ENCODE data around the gene MED29.
"Not testable (repeated sequence)": the region's sequence is repeated elsewhere in the genome, so short reads cannot be mapped to it uniquely, and the experiment has no call there.

The MED29 gene

DNA sequence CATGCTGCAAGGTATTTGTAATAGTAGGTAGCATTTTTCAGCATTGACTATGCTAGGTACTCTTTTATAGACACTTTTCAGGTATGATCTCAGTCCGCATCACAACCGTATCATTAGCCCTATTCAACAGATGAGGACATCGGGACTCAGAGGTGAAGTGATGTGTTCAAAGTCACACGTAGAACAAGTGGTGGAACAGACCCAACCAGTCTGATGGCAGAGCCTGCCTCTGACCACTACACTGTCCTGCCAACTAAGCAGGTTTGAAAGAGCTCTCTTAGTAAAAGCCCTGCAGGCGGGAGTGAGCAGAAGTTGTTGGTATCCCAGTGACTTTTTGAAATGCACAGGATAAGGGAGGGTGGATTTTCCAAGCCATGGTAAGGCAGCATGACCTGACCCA is 20.4 kb upstream of the MED29 start:
- DNase-seq (ENCODE audit: low read depth in 3 of 3), result no peak

DNA sequence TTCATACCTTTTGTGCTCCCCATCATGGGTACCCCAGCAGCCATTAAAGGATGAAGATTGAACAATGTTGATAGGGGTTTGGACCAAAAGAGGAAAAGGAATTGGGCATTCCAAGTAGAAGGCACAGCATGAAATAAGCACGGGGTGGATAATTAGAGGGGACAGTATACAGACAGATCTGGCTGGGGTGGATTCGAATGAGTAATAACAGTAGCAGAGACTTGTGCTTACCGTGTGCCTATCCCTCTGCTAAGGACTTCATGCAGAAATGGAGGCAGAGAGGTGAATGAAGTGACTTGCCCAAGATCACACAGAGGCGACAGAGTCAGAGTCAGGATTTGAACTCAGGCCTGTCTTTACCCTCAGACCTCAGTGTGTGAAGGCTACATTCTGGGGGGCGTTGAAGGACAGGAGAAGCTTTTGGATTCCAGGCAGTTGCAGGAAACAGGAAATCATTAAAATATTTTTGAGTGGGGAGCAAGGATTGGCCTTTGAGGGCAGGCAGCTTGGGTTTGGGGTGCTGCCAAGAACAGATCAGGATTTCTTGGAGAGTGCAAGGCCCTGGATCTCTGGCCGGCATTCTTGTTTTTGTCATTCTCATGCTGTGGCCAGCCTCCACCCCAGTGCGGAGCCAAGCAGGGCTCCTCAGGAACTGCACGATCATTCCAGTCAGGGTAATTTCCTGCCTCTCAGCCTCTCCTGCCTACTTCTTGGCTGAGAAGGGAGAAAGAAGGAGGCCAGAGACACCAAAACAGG is 19.0 kb upstream of the MED29 start:
- DNase-seq (ENCODE audit: low read depth in 3 of 3), result no peak

DNA sequence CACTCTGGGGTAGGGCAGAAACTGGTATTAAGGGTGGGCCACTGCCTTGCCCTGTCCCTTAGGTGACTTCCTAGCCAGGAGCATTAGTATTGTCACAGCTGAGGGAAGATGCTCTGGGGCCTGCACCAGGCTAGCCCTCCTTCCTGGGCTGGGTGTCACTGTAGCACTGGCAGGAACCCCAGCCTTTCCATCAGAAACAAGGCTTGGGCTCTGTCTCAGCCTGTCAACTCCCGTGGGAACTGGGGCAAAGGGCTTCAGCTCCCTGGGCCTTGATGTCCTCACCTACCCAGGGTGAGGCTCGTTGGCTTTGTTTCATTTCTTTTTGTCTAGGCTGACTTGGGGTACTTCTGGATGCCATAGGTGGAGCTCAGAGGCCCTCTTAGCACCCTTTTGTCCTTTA is 18.2 kb upstream of the MED29 start:
- no peak for DNase-seq (ENCODE audit: low read depth in 3 of 3)

DNA sequence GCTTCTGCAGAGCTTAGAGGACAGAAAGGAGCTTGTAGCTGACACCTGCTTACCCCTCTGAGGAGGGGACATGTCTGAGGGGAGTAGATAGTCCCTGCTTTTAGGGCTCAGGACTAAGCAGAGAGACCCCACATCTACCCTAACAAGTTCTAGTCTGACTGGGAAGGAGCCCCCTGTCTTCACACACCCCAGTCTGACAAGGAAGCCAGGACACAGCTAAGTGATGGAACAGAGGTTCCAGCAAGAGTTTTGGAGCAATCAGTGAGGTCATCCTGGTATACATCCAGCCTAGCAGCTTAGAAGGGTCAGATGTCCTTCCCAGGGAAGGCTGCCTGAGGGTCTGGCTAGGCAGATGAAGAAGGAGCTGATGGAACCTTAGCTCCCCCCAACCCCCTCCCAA is 15.2 kb upstream of the MED29 start:
- no peak for DNase-seq (ENCODE audit: low read depth in 3 of 3)

DNA sequence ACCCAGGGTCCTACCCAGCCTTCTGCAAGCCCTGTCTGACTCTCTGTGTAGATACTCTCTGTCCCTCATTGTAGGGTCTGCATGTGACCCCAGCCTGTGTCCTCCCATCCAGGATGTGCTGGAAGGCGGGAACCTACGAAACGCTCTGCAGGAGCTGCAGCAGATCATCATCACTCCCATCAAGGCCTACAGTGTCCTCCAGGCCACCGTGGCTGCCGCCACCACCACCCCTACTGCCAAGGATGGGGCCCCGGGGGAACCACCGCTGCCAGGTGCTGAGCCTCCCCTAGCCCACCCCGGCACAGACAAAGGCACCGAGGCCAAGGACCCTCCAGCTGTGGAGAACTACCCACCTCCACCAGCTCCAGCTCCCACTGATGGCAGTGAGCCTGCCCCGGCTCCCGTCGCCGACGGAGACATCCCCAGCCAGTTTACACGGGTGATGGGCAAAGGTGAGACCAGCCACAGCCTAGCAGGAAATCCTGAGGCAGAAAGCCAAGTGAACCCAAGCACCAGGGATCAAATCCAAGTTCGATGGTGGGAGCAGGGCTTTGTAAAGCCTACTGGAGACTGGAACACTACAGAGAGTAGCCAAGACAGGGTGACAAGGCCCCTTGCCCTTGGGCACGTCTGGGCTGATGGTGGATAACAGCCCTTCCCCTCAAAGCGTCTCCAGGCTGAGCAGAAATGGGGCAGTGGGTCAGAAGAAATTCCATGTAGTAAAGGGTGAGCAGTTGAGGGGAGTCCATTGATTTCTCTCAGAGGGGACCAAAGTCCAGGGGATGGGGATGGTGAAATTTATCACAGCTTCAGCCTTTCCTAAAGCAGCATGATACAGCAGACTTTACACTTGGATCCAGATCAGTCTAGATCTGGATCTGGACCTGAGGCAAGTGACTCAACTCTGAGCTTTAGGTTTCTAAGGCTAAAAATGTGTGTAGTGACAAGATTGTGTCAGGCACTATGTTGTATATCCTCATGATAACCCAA is 13.5 kb upstream of the MED29 start:
- no peak for DNase-seq (ENCODE audit: low read depth in 3 of 3)

DNA sequence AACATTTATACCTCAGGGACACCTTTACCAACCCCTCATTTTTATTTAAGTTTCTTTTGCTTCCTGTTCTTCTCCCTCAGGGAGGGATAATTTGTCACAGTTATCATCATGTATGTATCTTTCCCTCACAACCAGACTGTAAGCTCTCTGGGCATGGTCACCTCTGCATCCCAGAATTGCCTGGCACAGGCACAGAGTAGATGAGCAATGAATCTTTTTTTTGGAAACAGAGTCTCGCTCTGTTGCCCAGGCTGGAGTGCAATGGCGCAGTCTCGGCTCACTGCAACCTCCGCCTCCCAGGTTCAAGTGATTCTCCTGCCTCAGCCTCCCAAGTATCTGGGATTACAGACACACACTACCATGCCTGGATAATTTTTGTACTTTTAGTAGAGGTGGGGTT is 11.8 kb upstream of the MED29 start:
- not testable (repeated sequence) for DNase-seq (ENCODE audit: low read depth in 3 of 3)

DNA sequence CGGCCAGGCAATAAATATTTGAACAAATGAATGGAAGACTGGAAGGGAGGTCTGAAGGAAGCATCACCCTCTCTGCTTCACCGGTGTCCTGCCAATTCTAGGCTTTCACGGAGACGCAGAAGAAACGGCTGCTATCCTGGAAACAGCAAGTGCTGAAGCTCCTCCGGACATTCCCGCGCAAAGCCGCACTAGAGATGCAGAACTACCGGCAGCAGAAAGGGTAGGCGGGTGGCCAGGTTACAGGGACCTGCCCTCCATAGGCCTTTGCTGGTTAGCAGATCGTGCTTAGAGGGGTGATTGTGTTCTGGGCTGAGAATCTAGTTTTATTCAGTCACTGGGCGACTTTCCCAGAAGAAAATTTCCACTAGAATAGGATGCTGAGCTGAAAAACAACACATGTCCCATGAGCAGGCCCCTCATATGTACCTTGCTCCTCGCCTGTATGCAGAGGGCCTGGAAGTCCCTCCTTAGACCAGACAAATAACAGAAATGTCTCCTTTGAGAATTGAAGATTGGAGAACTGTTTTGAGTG is 11.2 kb upstream of the MED29 start:
- no peak for DNase-seq (ENCODE audit: low read depth in 3 of 3)

DNA sequence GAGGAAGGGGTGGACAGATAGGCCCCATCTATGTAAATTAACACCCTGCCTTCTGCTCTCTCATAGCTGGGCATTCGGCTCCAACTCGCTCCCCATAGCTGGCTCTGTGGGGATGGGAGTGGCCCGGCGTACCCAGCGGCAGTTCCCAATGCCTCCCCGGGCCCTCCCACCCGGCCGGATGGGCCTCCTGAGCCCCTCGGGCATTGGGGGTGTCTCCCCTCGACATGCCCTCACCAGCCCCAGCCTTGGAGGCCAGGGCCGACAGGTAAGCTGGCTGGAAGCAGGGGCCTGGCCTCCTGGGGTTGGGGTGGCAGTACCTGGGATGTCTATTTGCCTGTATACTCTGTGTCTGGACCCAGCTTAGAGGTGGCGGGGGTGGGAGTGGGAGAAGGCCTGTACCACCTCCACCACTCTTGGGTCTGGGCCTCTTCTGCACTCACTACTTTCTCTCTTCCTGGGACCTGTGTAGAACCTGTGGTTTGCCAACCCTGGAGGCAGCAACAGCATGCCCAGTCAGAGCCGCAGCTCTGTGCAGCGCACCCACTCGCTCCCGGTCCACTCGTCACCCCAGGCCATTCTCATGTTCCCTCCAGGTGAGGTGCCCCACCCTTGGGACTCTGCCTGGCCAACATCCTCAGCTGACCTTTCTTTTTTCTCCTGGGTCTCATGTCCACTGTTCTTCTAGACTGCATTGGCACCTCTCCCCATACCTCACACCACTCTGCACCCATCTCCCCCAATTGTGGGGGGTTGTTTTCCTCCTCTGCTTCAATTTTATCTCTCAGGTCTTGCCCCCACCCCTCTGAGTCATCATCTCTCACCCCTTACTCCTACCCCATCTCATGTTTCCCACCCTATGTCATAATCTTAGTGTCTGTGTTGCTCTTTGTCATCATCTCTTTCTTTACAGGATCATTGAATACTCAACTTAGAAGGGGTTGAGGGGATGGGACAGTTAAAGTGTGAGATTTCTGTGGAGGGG is 10.4 kb upstream of the MED29 start:
- DNase-seq (ENCODE audit: low read depth in 3 of 3), result no peak

DNA sequence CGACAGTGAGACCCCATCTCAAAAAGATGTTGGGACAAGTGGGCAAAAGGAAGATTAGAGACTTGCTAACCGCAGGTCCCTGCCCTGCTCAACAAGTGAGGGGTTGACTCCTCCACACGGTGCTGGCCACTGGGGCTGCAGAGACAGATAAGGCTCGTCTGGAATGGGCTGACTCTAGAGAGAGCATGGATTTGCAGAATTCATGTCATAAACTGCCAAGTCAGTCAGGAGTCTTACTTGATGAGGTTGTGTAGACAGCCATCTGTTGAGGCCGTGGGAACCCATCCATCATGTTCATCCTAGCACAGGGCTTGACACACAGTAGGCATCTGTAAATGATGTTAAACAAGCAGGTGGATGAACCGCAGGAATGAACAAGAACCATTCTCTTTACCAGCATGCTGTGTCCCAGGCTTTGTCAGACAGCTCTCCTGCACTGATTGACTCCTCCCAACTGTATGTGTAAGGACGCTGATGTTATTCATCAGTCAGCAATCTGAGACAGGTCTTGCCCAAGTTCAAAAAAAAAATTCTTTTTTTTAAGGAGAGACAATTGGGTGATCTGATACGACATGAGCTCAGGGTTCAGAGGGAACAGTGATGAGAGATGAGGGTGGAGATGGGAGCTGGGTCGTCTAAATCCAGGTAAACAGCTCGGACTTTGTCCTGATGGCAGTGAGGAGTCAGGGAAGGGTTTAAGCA is 9.1 kb upstream of the MED29 start:
- DNase-seq (ENCODE audit: low read depth in 3 of 3), result no peak

DNA sequence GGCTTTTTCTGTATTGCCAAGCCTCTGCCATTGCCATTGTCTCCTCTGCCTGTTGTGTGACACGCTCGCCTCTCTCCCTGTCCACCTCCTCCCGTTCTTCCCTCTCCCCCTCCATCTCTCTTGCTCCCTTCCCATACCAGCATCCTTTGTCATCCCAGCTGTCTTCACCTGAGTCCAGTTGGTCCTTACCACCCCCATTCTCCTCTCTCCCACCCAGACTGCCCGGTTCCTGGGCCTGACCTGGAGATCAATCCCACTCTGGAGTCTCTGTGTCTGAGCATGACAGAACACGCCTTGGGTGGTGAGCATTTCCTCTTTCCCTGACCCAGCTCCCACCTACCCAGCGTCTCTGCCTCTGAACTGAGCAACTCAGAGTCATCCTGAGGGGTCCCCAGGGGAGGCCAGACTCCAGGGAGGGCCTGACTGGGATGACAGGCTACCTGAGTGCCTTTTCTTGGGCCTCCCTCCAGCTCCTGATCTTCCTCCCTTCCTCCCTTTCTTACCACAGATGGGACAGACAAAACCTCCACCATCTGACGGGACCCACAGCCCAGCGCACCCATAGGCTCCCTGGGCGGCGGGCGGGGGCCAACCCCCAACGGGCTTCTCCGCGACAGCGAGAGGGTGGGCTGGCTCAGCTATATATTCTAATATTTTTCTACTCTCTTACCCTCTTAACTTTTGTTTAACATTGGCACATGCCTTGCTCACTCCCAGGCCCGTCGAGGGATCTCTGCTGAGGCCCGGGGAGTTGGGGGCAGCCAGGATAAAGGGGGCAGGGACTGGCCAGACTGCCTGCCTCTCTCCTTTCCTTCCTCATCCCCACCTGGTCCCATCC is 8.0 kb upstream of the MED29 start:
- DNase-seq (ENCODE audit: low read depth in 3 of 3), result no peak

DNA sequence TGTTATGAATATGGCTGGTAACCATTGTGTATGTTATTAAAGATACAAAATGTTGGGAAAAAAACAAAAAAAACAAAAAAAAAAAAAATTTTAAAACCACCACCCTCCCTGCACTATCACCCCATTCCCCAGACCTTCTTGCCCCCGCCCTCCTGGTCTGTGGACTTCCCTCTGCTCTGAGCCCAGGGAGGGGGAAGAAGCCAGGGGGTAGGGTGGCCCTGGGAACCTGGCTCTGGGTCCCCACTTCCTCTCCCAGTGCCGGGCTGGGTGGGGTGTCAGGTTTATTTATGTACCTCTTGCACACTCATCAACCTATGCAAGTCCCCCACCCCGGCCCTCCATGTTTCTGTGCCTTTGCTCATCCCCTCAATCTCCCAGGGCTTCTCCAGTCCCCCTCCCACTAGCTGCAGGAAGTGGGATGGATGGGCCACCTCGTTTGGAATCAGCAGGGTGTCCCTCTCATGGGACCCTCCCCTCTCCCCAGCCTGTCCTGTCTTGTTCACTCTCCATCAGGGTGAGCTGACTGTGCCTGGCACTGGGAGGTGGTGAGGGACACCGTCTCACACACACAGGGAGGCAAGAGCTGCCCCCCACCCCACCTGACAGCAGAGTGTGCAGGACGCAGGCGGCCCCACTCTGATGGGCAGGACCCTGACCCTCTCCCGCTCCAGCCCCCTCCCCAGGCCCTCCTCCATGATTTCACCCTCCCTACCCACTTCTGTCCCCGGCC is 6.2 kb upstream of the MED29 start:
- no peak for DNase-seq (ENCODE audit: low read depth in 3 of 3)

DNA sequence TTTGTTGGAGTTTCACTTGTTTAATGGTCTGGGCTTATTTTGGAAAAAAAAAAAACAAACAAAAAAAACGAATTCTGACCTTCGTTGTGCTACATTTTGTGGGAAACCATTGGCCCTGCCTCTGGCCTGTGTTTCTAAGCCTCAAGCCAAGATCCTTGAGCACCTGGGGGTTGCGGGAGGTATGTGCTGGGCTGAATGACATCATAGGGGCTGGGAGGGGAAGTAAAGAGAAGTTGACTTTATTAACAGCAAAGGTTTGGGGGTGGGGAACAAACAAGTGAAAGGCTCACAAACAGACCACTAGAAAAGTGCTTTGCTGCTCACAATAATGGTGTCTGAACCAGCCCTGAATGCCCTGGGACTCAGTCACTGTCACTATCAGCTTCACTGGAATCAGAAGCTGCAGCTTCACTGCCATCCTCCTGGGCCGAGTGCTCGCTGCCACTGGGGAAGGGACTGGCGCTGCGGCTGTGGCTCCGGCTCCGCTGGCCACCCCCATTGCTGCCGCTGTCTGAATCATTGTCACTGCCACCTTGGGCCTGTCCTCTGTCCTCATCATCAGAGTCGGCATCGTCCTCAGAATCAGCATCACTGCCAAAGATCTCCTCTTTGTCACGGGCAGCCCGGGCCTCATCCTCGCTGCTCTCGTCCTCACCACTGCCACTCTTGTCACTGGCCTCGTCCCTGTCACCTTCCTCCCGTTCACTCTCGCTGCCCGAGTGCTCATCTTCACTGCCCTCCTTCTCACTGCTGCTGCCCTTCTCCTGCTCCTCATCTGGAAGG is 5.4 kb upstream of the MED29 start:
- no peak for DNase-seq (ENCODE audit: low read depth in 3 of 3)

DNA sequence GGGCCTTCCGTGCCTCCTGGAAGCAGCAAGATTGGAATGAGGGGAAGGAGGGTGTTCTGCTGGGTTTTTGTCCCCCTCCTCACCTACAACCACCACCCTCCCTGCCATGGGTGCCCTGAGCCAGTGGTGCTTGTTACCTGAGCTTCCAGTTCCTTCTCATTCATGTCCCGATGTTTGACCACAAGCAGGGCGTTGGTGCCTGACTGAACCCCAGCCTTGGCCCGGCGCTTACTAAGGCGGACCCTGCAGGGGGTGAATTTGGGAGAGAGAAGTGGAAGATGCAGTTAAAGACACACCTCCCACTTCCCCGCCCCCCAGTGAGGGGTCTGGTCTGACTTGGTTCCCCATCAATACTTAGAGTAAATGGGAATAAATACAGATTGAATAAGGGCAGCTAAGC is 4.6 kb upstream of the MED29 start:
- DNase-seq (ENCODE audit: low read depth in 3 of 3), result no peak

DNA sequence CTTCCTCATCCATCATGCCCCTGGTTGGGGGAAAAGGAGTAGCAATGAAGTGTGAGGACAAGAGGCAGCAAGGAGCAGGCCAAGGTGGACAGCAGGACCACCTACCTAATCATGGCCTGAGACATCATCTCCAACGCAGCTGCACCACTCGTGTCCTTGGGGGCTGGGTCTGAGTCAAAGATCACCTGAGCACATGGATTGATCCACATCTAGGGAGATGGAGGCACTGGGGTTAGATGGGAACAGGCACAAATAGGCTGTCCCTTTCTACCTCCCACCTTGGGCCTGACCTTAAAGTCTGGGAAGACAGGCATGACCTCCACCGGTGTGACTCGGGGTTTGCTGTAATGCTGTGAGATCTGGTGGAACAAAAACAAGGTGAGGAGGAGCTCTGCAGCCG is 2.5 kb upstream of the MED29 start:
- DNase-seq (ENCODE audit: low read depth in 3 of 3), result no peak

DNA sequence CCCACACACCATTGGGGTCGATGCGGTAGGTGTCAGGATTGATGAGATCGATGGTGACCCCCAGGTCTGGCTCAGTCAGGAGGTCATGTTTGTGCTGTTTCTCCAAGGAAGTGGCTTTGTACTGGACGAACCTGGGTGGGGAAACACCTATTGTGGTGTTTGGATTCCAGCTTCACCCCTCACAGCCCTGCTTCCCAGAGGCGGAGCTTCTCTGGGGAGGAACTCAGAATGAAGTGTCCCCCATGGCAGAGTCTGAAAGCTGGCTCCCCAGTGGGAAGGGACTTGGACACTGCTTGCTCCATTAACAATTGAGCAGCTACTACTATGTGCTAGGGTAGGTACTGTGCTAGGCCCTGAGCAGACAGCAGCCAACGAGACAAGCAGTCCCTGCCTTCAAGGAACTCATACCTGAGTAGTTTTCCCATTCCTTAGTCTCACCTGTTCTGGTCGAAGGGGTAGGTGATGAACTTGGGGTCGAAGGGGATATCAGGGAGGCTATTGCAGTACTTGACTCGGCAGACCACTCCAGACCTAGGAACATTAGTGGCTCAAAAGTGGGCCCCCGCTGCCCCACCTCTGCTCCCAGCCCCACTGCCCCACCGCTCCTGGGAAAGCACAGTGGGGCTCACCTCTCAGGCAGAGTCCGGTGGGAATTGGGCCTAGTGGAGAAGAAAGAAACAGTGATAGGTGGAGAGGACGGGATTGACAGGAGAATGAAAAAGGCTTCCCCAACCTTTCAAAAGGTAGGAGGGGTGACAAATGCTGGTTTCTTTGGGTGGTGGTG is 1.4 kb upstream of the MED29 start:
- no peak for DNase-seq (ENCODE audit: low read depth in 3 of 3)

DNA sequence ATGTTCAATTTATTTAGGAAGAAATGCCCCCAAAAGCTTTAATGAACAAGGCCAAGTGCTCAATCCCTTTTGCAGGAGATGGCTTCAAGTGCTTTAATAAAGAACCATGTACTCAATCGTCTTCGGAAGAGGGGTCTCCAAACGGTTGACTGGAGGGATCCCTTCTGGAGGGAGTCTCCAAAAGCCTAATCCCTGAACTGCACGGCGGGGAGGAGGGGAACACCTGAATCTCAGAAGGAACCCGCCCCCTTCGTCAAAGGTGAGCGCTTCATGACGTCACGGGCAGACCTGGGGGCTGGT is 777 bp upstream of the MED29 start:
- peak in 2 of 3 experiments; percentile 70 to 71 for DNase-seq (ENCODE audit: low read depth in 3 of 3)

DNA sequence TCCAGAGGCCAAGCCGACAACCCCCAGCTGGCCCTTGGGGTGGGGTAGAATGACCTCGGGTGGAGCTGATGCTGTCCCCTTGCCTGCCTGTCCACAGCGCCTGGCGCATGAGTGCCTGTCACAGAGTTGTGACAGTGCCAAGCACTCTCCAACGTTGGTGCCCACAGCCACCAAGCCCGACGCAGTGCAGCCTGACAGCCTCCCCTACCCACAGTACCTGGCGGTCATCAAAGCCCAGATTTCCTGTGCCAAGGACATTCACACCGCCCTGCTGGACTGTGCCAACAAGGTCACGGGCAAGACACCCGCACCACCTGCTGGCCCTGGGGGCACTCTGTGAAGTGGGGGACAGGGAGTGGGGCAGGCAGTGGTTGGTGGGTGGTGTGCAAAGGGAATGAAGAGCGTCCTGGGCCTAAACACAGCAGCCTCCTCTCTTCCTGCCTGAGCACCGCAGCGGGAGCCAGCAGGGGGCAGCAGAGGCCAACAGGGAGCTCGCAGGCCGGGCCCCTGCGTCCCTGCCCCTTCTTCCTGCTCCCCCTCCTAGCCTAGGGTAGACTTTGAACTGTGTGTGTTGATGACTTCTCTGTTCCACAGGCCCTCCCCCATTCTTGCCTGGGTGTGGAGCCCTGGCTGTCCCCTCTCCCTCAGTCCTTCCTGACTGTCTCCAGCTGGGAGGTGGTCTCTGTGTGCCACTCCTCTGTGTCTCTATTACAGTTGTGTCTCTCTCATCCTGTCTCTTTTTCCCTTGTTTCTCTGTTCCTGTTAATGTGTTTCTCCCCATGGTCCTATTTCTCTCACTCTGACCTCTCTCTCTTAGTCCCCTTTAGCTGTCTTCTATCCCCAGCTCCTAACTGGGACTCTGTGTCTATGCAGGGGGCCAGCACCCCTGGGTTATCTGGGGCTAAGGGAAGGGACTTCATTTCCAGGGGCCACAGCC is 6.5 kb downstream of the MED29 start:
- peak; percentile 89 to 95 (median 91) for DNase-seq (ENCODE audit: low read depth in 3 of 3)

Measured in stimulated activated CD4-positive, alpha-beta T cell treated with anti-CD3 and anti-CD28 coated beads, TNF-alpha, amount 100 ng/mL, for 4 hours (primary cell).